CD4-positive, alpha-beta T cell treated with Interleukin-1 beta for 1 hour (primary cell): ENCODE results near the gene DHPS.
"Not testable (repeated sequence)": the region's sequence is repeated elsewhere in the genome, so short reads cannot be mapped to it uniquely, and the experiment has no call there.

Experiments used
- DNase-seq, 2 donors: peaks; one replicate each; pipeline ENCODE4 v3.0.0-alpha.2; 2020 to 2022

The DHPS gene

DNA sequence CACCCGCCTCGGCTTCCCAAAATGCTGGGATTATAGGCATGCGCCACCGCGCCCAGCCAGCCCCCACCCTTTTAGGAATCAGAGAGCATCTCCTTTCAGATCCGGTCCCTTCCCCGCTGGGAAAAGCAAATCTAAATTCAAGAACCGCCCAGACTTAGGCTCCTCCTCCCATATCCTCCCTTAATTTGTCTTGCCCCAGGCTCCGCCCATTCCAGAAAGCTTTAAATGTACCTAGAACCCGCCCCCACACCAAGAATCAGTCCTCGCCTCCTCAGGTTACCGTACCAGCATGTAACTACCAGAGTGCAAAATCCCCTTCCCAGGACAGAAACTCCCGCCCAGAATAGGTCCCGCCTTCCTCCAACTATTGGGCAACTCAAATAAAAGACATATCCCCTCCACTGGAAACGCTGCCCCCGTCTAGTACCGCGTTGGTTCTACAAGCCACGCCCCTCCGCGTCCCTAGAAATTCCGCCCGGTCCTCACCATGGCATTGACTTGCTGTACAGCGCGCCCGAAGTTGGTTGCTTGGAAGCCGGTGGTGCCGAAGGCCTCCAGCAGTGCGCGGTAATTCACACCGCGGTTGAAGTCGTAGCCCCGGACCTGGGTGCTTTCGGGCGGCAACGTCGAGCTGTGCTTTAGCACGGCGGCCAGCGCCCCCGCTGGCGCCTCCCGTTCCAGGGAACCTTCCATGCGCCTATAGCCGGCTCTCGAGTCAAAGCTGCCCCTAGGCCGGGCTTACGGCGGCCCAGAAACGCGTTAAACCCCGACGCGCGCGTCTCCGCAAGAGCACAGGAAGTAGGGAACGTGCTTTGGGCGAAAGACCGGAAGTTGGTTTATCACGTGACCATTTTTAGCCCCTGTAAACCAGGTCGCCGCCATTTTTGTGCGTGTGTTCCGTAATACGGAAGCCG is at the start of gene DHPS:
TSS of gene DHPS (minus strand) at position 807 of the 914 bp plus-strand sequence. CDS start at position 693, 114 bp downstream.
- DNase-seq = peak; percentile 95

DNA sequence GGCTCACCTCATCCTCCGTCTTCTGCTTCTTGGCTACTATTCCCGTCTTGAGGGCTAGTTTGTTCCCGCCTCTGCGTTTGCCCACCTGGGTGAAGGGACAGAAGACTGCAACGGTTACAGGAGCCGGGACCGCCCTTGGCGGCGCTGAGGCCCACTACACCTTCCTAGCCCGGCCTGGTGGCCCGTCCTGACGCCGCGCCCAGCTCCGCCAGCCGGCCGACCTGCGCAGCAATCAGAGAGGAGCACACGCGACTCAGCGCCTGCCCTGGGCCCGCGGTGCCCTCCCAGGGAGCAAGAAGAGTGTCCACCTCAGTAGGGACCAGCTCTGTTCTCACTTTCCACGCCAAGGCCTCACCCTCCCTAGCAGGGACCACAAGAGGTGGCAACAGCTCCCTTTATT is 49.7 kb upstream of the DHPS start:
- DNase-seq = no peak

DNA sequence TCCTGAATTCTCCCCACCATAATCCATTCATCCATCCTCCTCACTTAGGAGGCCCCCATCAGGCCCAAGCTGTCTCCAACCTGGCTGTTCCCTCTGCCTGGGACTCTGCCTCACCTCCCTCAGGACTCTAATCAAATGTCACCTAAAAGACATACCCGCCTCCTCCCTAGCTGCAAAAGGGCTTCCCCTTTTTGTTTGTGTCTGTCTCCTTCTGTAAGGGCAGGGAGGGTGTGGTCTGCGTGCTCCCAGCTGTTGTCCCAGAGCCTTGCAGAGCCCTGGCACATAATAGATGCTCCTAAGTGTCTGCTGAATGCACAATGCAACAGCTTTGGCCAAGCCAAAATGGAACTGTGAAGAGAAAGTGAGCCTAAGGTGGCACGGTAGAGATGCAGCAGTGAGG is 48.4 kb upstream of the DHPS start:
- DNase-seq = no peak

DNA sequence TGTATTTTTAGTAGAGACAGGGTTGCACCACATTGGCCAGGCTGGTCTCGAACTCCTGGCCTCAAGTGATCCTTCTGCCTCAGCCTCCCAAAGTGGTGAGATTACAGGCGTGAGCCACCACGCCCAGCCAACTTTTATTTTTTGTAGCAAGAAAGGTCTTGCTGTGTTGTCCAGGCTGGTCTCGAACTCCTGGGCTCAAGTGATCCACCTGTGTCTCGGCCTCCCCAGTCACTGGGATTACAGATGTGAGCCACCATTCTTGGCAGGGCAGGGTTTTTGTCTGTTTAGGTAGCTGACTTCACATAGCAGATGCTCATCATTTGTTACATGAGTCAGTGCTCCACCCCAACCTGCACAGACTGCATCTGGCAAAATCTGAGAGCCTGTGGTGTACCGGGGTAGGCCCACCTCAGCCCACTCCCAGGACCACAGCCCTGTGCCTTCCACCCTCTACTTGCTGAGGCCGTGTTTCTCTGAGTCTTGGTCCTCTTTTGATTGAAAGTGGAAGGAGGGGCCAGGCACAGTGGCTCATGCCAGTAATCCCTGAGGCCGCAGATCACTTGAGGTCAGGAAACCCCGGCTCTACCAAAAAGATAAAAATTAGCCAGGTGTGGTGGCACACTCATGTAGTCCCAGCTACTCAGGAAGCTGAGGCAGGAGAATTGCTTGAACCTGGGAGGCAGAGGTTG is 46.2 kb upstream of the DHPS start:
- DNase-seq = no peak

DNA sequence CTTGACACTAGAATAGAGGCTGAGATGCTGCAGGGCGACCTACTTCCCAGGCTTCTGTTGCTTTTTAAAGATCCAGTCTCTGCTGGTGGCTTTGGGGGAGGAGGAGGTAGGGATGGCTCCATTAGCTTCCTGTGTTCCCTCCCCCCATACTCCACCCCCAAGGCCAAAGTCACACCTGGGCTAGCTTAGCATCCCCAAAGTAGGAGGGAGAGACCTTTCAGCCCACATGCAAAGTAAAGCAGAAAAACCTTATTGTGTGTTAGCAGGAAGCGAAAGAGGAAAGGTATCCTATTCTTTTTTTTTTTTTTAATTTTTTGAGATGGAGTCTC is 45.3 kb upstream of the DHPS start:
- no peak for DNase-seq

DNA sequence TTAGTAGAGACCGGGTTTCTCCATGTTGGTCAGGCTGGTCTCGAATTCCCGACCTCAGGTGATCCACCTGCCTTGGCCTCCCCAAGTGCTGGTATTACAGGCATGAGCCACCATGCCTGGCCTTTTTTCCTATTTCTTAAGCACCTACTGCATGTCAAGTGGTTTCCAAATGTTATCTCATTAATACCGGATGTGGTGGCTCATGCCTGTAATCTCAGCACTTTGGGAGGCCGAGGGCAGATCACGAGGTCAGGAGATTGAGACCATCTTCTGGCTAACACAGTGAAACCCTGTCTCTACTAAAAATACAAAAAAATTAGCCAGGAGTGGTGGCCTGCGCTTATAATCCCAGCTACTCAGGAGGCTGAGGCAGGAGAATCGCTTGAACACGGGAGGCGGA is 43.9 kb upstream of the DHPS start:
- DNase-seq = not testable (repeated sequence)

DNA sequence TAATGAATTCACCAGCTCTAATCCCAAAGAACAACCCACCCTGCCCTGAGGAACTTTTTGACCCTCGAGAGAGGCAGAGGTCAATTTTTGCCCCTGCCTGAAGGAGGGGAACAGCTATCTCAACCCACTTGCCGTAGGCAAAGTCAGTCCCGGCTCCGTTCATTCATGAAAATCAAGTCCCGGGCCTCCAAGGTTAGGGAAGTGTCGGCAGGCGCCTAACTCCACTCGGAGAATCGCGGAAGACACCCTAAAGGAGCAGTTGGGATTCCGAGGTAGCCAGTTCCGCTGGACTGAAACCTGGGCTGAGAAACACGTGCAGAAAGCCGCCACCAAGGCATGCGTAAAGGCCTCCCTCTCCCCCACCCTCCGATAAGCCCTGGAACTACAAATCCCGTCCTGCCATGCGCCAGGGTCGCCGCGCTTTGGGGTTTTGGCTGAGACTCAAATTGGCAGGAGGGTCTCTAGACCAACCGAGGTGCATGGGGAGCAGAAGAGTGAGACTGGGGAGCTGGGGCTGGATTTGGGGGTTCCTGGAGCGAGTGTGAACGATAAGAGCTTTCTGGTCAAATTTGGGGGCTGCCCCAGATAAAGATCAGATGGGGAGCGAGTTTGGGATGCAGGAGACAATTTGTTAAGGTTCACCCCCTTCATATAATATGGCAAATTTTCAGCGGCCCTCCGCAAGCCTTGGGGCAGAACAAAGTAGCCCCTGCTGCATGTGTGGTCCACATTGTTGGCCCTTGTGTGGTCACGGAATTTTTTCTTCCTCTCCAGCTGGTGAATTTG is 42.2 kb upstream of the DHPS start, which contains the start of gene TNPO2:
TSS of gene TNPO2 (minus strand) at position 292 of the 786 bp plus-strand sequence. CDS start 2,955 bp downstream, outside the sequence.
- DNase-seq = peak; percentile 61 to 68

DNA sequence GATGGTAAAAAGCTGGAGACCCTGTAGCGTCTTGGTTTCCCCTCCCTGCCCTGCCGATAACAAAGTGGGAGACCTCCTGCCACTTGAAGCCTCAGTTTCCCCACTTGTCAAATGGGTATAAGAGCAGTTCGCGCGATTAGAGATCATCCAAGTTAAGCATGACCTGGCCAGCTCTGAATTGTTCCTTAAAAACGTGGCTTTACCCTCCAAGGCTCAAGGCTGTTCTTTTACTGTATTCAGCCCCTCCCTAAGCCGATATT is 41.6 kb upstream of the DHPS start:
- no peak for DNase-seq

DNA sequence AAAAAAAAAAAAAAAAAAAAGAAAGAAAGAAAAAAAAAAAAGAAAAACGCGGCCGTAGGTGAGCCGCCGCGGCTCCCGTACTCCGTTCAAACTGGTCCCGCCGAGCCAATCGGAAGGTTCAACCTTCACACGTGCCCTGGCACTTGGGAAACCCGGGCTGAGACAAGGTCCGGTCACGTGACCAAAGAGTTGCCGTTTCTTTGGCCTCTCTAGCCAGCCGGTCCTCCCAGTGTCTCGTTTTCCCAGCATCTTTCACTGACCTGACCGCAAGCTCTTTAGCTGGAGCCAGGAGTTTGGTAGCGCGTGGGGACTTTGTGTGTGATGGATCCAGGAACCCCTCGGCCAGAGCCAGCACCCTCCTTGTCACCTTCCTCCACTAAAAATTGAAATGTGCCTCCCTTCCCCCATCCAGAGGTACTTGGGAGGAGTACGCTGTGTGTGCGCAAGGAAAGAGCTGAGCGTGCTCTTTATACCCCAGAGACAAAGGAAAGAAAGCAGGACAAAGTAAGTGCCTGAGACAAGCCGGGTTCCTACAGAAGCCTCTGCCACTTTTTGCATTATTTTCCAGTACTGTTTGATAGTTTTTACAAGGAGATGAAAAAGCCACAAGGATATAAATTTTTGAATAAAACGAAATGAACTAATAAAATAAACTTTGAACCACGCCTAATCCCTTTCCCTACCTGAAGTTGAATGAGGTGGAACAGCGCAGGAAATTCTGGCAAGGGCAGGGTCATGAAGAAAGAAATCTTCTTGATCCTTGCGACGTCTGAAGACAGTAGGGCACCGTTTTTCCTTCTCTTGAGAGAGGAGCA is 41.1 kb upstream of the DHPS start:
- DNase-seq = peak; percentile 97

DNA sequence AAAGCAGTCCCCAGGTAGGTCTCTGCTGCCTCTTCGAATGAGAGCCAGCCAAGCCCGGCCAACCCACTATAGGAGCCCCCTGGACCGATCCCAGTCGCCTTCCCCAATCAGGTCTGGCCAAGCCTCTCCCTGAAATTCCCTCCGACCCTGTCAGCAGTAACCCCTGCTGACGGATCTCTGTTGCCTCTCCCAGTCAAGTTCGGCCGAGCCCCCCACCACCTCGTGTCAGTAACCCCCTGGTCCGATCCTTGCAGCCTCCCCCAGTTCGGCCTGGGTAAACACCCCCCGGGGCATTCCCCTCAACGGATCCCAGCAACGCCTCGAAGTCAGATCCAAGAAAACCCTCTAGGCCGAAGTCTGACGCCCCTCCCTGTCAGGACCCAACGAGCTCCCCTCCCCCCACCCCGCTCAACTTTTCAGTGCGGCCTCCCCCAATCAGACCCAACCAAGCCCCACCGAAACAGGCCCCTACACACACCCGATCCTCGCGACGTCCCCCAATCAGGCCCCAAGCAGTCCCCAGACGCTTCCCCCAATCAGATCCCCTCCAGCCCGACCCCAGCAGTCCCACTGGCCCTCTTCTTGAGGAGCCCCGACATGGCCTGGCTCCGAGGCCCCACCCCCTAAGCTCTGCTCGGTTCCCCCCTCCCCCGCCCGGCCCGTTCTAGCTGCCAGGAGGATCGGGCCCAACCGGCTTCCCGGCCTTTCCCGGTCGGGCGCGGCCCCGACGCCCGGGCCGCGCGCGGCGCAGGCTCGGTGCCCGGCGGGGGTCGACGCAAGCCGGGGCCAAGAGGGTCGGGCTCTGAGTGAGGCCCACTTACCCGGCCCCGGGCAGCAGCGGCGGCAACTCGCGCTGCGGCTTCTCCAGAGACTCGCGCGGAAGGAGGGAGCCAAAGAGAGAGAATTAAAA is 40.2 kb upstream of the DHPS start:
- DNase-seq = peak; percentile 53 to 67

DNA sequence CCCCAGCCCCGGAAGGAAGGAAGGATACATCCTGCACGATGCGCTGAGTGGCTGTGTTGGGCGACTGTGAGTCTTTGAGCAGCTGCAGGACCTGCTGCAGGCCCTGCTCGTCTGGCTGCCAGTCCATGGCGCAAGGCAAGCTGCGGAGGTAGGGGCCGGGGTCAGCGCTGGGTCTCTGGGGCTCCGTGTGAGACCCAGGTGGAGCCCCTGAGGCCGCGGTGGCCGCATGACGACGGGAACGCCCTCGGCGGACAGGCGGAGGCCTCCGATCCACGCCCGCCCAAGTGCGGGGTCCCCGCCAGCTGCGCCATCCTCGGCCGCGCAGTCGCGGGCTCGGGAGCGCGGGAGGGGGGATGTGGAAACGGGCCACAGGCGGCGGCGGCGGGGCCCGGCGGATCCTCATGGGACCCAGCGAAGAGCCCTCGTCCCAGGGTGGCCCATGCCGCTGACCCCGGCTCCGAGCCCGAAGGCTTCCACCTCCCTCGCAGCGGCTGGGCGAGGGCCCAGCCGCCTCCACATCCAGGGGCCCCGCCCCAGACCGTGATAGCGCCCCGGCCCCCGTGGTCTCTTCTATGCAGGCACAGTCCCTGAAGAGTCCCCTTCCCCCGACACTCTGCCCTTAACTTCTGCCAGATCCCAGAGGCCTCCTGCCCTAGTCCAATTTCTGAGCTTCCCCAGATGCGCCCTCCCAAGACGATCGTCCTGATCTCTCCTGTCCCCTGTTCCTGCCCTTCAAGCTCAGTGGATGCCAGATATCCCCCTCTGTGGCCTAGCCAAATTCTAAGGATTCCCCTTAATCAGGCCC is 39.4 kb upstream of the DHPS start:
- DNase-seq = no peak

DNA sequence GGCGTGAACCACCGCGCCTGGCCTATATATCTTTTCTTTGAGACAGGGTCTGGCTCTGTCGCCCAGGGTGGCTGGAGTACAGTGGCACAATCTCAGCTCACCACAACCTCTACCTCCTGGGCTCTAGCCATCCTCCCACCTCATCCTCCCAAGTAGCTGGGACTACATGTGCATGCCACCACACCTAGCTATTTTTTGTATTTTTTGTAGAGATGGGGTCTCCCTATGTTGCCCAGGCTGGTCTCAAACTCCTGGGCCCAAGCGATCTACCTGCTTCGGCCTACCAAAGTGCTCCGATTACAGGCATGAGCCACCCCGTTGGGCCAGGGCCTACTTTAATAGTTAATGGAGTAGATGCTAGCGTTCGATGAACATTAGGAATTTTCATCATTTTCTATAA is 38.6 kb upstream of the DHPS start:
- no peak for DNase-seq

DNA sequence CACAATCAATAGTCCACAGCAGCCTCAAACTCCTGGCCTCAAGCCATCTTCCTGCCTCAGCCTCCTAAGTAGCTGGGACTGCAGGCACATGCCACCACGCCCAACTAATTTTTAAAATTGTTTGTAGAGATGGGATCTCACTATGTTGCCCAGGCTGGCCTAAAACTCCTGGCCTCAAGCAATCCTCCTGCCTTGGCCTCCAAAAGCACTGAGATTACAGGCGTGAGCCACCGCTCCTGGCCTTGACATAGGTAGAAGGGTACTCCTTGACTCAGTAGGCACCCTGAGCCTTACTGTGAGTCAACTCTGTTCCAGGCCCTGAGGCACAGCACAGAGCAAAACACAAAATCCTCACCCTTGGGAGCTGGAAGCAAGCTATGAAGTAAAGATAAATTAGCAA is 34.2 kb upstream of the DHPS start:
- DNase-seq = no peak

DNA sequence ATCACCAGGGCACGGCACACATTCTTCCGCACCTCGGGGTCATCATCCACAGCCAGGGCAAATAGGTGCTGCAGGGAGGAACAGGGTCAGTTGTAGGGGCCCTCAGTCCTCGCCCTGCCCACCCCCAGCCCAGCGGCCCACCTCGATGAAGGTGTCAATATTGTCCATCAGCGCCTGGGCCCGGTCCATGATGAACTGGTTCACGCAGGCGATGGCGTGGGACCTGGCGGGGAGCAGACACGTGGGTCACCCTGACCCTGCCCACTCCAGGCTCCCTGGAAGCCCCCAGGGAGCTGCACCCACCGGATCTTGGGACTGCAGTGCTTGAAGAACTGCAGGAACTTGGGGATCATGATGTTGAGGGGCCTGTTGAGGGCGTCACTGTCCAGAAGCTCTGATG is 33.4 kb upstream of the DHPS start:
- no peak for DNase-seq

DNA sequence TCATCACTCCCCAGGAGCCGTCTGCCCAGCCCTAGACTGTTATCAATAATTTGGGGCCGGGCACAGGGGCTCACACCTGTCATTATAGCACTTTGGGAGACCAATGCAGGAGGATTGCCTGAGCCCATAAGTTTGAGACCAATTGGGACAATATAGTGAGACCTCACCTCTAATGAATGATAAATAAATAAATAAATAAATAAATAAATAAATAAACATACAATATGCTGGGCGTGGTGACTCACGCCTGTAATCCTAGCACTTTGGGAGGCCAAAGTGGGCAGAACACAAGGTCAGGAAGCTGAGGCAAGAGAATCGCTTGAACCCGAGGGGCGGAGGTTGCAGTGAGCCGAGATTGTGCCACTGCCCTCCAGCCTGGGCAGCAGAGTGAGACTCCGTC is 31.6 kb upstream of the DHPS start:
- DNase-seq = not testable (repeated sequence)

DNA sequence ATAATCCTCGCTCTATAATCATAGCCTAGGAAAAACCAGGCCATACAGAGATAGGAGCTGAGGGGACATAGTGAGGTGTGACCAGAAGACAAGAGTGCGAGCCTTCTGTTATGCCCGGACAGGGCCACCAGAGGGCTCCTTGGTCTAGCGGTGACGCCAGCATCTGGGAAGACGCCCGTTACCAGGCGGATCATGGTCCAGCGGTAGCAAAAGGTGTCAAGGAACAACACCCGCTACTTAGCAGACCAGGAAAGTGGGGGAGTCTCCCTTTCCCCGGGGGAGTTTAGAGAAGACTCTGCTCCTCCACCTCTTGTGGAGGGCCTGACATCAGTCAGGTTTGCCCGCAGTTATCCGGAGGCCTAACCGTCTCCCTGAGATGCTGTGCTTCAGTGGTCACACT is 30.4 kb upstream of the DHPS start:
- peak in 1 of 2 donors; percentile 34 for DNase-seq

DNA sequence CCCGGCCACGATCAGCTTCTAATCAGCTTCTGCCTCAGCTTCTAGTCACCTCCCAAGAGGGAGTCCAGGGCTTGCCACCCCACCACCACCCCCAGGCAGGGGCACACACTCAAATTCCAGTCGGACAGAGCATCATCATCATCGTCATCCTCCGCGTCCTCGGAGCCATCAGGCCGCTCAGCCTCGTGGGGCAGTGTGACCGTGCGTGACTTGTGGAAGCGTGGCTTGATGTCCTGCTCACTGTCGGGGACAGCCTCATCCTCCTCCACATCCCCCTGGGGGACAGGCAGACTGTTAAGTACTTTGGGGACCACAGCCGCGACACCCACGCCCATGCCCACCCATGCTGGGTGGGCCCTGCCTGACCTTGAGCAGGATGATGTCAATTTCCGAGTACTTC is 29.5 kb upstream of the DHPS start:
- DNase-seq = no peak

DNA sequence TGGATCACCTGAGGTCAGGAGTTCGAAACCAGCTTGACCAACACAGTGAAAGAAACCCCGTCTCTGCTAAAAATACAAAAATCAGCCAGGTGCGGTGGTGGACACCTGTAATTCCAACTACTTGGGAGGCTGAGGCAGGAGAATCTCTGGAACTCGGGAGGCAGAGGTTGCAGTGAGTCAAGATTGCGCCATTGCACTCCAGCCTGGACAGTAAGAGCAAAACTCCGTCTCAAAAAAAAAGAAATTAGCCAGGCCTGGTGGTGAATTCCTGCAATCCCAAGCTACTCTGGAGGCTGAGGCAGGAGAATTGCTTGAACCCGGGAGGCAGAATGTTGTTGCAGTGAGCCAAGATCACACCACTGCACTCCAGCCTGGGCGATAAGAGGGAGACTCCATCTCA is 27.0 kb upstream of the DHPS start:
- DNase-seq = no peak

DNA sequence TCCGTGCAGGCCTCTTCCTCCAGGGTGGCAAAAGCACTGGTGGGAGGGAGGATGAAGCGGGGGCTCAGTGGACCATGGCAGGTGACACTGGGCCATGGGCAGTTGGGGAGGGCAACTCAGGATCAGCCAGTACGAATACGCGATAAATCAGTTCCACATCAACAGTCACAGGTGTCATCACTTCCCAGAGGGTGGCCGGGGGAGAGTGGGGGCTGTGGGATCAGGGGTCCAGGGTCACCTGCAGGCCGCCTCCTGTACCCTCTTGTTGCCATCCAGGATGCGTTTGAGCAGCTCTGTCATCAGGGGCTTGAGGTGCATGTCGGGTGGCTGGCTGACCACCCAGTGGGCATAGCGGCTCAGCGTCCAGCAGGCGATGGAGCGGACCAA is 24.6 kb upstream of the DHPS start:
- no peak for DNase-seq

DNA sequence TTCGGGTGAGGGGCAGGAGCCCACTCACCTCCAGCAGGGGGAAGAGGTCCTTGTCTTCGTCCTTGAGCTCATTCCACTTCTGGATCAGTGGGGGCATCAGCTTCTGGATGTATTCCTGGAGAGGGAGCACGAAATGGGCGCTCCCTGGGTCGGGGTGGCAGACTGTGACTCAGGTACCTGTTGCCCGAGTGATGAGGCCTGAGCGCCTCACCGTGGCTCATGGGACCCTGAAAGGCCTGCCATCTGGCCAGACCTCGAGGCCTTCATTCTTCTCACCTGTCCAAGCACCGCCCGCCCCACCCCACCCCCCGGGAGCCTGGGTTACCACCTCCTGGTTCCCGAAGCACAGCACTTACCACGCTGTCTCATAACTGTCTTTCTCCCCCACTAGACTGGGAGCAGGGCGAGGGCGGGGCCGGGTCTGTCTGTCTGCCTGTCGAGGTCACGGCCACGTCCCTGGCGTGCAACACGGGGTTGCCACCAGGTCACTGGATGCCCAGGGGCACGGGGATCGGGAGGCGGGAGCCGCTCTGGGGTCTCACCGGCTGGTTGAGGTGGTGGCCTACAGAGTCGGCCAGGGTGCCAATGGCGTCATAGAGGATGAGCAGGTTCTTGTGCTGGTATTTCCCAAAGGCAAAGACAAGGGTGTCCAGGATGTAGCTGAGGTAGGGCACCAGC is 24.1 kb upstream of the DHPS start:
- no peak for DNase-seq
